AG04449 (cell line): ENCODE results near the gene ZNF283.
A peak's percentile ranks its signal among the peaks of the same experiment; 100 is the strongest.
"Not testable (repeated sequence)": the region's sequence is repeated elsewhere in the genome, so short reads cannot be mapped to it uniquely, and the experiment has no call there.

ENCODE experiments used
- CTCF ChIA-PET: fragments of 350-600 bp; formaldehyde crosslinking; extraction: SDS; loops from one replicate; lab custom pipeline; 2021; ENCODE audit warnings: antibody characterized with exemption; lab: Yijun Ruan, JAX
- POLR2A ChIA-PET: fragments of 400-600, 350-600 bp; formaldehyde crosslinking; extraction: SDS; loops from one replicate; lab custom pipeline; 2020; ENCODE audit warnings: antibody characterized with exemption, inconsistent platforms; lab: Yijun Ruan, JAX
- DNase-seq: peaks from one replicate; pipeline ENCODE4 v3.0.0-alpha.2; 2010; ENCODE audit warnings: low read depth, low spot score
- H3K4me3 ChIP-seq: 2 replicates; pipeline ENCODE4 v1.5.1; 2011; ENCODE audit warnings: low read depth, mild to moderate bottlenecking, control low read depth, low read length
- TF ChIP-seq, protein P1 (sequence below): IDR thresholded peaks from one replicate; pipeline ENCODE4 v1.5.1; 2011; ENCODE audit warnings: mild to moderate bottlenecking, moderate library complexity, low read length, control low read depth, inconsistent platforms; ENCODE audit not compliant: insufficient read depth; ENCODE audit errors: missing control alignments

ZNF283 gene

DNA sequence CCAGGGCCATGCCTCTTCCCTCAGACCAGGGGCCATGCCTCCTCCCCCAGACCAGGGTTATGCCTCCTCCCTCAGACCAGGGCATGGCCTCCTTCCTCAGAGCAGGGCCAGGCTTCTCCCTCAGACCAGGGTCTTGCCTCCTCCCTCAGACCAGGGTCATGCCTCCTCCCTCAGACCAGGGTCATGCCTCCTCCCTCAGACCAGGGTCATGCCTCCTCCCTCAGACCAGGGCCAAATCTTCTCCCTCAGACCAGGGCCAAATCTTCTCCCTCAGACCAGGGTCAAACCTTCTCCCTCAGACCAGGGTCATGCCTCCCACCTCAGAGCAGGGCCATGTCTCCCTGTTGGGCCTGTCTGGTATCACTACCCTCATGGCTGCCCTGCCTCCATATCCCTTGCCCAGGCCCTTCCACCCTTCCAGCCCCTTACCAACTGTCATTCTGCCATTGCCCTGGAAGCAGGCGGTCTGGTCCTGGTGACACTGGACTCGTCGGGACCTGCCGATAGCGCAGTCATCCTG, 29.0 kb upstream of the ZNF283 start:
- CTCF ChIA-PET = interaction anchor here (1.6 kb wide), 1 partner anchor 13 kb away, joined by 7 read pairs; no protein-coding TSS in a partner anchor
- H3K4me3 ChIP-seq = peak overlapping the region; percentile 61
- POLR2A ChIA-PET = no interaction called here
- no peak for DNase-seq
- TF ChIP-seq, protein P1, sequence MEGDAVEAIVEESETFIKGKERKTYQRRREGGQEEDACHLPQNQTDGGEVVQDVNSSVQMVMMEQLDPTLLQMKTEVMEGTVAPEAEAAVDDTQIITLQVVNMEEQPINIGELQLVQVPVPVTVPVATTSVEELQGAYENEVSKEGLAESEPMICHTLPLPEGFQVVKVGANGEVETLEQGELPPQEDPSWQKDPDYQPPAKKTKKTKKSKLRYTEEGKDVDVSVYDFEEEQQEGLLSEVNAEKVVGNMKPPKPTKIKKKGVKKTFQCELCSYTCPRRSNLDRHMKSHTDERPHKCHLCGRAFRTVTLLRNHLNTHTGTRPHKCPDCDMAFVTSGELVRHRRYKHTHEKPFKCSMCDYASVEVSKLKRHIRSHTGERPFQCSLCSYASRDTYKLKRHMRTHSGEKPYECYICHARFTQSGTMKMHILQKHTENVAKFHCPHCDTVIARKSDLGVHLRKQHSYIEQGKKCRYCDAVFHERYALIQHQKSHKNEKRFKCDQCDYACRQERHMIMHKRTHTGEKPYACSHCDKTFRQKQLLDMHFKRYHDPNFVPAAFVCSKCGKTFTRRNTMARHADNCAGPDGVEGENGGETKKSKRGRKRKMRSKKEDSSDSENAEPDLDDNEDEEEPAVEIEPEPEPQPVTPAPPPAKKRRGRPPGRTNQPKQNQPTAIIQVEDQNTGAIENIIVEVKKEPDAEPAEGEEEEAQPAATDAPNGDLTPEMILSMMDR = no peak

DNA sequence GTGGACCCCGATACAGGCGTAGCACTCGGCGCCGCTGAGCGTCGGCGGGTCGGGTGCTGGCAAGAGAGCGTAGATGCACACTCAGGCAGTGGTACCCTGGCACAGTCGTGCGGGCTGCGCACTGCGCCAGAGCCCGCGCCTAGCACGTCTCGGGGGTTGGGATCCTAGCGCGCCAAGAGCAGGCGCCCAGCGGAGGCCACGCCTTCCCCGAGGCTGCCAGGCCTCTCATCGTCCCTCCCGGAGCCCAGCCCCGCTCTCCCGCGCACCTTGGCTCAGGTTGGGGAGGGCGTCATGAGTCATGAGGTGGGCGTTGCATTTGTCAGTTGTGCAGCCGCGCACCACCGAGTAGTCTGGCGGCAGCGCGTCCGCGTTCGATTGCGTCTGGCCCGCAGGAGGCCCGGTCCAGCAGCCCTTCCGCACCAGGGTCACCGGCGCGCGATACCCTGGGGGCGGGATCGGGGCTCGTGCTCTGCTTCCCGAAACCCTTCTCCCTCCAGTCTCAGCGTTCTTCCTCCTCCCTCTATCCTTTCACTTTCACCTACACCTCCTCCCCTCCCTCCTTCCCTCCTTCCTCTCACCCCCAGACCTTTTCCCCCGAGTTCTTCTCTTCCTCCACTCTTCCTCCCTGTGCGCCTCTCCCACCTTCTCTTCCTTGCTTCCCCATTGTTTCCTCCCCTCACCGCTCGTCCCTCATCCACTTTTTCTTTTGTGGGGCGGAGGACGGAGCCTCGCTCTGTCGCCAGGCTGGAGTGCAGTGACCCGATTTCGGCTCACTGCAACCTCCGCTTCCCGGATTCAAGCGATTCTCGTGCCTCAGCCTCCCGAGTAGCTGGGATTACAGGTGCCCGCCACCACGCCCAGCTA, 28.3 kb upstream of the ZNF283 start:
- no peak for DNase-seq
- CTCF ChIA-PET = interaction anchor here (1.0 to 2.8 kb wide), 2 partner anchors 11 to 244 kb away, joined by 3 to 13 read pairs; no protein-coding TSS in a partner anchor
- POLR2A ChIA-PET = no interaction called here
- TF ChIP-seq, protein P1 = no peak
- H3K4me3 ChIP-seq = peak overlapping the region; percentile 61

GRCh38 chr19:43799502-43800142, 27.5 kb upstream of the ZNF283 start:
- no peak overlapping the region for H3K4me3 ChIP-seq
- DNase-seq = no peak
- ChIA-PET CTCF (interaction anchor here (0.8 to 2.8 kb wide), 3 partner anchors 10 to 245 kb away, joined by 3 to 13 read pairs (median 3); no protein-coding TSS in a partner anchor), POLR2A (no interaction called here)
- TF ChIP-seq, protein P1 = no peak

- no peak within 1 kb of the TSS for H3K4me3 ChIP-seq
- no peak for DNase-seq
- ChIA-PET CTCF (no interaction called here), POLR2A (no interaction called here)
- TF ChIP-seq, protein P1 = no peak
These were observed 24.7 kb upstream of the ZNF283 start, which contains the start of gene LYPD5 for GRCh38 chr19:43802216-43802951. TSS of gene LYPD5 (minus strand) at chr19:43802447. CDS start at chr19:43802380, 67 bp downstream.

DNA sequence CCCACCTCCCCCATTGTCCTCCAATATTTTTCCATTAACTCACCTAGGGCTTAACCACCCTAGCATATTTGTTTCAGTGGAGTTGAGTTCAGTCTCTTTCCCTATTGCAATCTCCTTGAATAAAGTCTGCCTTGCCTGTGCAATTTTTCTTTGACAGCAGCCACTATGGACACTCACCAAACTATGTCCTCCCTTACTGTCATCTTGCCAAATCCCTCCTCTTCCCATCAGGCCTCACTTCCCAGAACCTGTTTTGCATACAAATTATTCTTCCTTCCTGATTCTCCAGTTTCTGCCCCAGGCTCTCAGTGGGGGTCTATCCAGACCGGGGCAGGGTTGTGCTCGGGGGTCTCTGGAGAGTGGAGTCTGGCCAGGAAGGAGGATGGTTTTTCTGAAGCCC, 22.7 kb upstream of the ZNF283 start:
- DNase-seq = no peak
- POLR2A ChIA-PET = no interaction called here
- TF ChIP-seq, protein P1 = no peak
- CTCF ChIA-PET = no interaction called here
- no peak overlapping the region for H3K4me3 ChIP-seq

GRCh38 chr19:43806401-43806800, 20.7 kb upstream of the ZNF283 start:
- POLR2A ChIA-PET, H3K4me3 ChIP-seq, DNase-seq: not testable (repeated sequence)
- CTCF ChIA-PET = interaction anchor here (1.4 kb wide), 1 partner anchor 10 kb away, joined by 4 read pairs; no protein-coding TSS in a partner anchor
